ENCODE data around the gene MPDZ.
A peak's percentile ranks its signal among the peaks of the same experiment; 100 is the strongest.

MPDZ gene

GRCh38 chr9:13143281-13143680 is 136.2 kb downstream of the MPDZ start:
- peaks cover 26% of the 10 kb centered on the region for H3K4me1 ChIP-seq (ENCODE audit: control insufficient read depth, insufficient read depth, low read length)
- H3K4me3 ChIP-seq (ENCODE audit: low read depth, low read length) = no peak overlapping the region
- ChIA-PET POLR2A (no interaction called here), CTCF (no interaction called here)
- peaks cover 0 to 15% of the 10 kb centered on the region in 2 experiments; a peak in 1 of 3 replicates for H3K36me3 ChIP-seq (ENCODE audit: control insufficient read depth in 2 of 2, insufficient read depth in 1 of 2, low read length in 2 of 2)
- H3K9me3 ChIP-seq (ENCODE audit: control insufficient read depth, insufficient read depth, low read depth, low read length) = no peaks in the 10 kb centered on the region
- no peak for TF ChIP-seq ZBTB8A (tag by site-specific recombination; IDR thresholded peaks at IDR 0.05)
- TF ChIP-seq MZF1 (tag by site-specific recombination; IDR thresholded peaks at IDR 0.05; ENCODE audit: borderline replicate concordance) = peak; percentile 75; the same call in 1 of the 2 replicates
- H3K27ac ChIP-seq (ENCODE audit: extremely low read depth, low read depth, low read length) = no peak overlapping the region

- TF ChIP-seq PRDM6 (tag by site-specific recombination; IDR thresholded peaks at IDR 0.05) = no peak
- no peak for TF ChIP-seq ZNF121 (tag by site-specific recombination; IDR thresholded peaks at IDR 0.05)
- no peak for TF ChIP-seq FEZF1 (tag by site-specific recombination; IDR thresholded peaks at IDR 0.05)
- no peak for TF ChIP-seq ZNF202 (tag by site-specific recombination; IDR thresholded peaks at IDR 0.05; ENCODE audit: borderline replicate concordance)
- TF ChIP-seq SALL2 (tag by site-specific recombination; IDR thresholded peaks at IDR 0.05; ENCODE audit: borderline replicate concordance) = no peak
- TF ChIP-seq SP7 (tag by site-specific recombination; IDR thresholded peaks at IDR 0.05) = no peak
- no peak for TF ChIP-seq HIC1 (tag by site-specific recombination; IDR thresholded peaks at IDR 0.05)
- no peak for TF ChIP-seq ZNF621 (tag by site-specific recombination; IDR thresholded peaks at IDR 0.05)
- TF ChIP-seq ZSCAN30 (tag by site-specific recombination; IDR thresholded peaks at IDR 0.05) = no peak
- TF ChIP-seq TRIM28 (IDR thresholded peaks at IDR 0.05; ENCODE audit: borderline replicate concordance, low read length) = no peak
- no peak for TF ChIP-seq ZNF16 (tag by site-specific recombination; IDR thresholded peaks at IDR 0.05; ENCODE audit: low read depth)
- no peak for TF ChIP-seq ZNF37A (tag by site-specific recombination; IDR thresholded peaks at IDR 0.05)
- no peak for TF ChIP-seq ZNF133 (tag by site-specific recombination; IDR thresholded peaks at IDR 0.05)
- TF ChIP-seq ZSCAN18 (tag by site-specific recombination; IDR thresholded peaks at IDR 0.05) = no peak
- no peak for TF ChIP-seq AEBP2 (tag by site-specific recombination; IDR thresholded peaks at IDR 0.05; ENCODE audit: borderline replicate concordance)
- no peak for TF ChIP-seq ZNF140 (tag by site-specific recombination; IDR thresholded peaks at IDR 0.05)
- no peak for TF ChIP-seq ZNF366 (tag by site-specific recombination; conservative IDR thresholded peaks at IDR 0.05)
- no peak for TF ChIP-seq ZNF530 (tag by site-specific recombination; IDR thresholded peaks at IDR 0.05; ENCODE audit: low read depth)
- CTCF ChIA-PET = no interaction called here
- no peak overlapping the region for H3K27ac ChIP-seq (ENCODE audit: extremely low read depth, low read depth, low read length)
- peaks cover 26% of the 10 kb centered on the region for H3K4me1 ChIP-seq (ENCODE audit: control insufficient read depth, insufficient read depth, low read length)
- POLR2A ChIA-PET = no interaction called here
- H3K36me3 ChIP-seq (ENCODE audit: control insufficient read depth in 2 of 2, insufficient read depth in 1 of 2, low read length in 2 of 2) = peaks cover 0 to 20% of the 10 kb centered on the region in 2 experiments; a peak in 1 of 3 replicates
- no peaks in the 10 kb centered on the region for H3K9me3 ChIP-seq (ENCODE audit: control insufficient read depth, insufficient read depth, low read depth, low read length)
- no peak overlapping the region for H3K4me3 ChIP-seq (ENCODE audit: low read depth, low read length)
Observed at GRCh38 chr9:13142776-13143175, 136.7 kb downstream of the MPDZ start.
